K562 (cell line): Measurements from ENCODE around the gene HOXD9. TPM values are rescaled to one million over a fixed set of nuclear protein-coding genes. Genes with fewer than 3 reads are reported as not detected.

Source experiments
- ATAC-seq: fragments of 200-7000 bp; cut with Tn5 transposase; 3 replicates; pipeline ENCODE4 v1.9.1; 2020; ENCODE audit warnings: moderate library complexity
- BruUV-seq: library from RNA; stranded (reverse); fragments of 400-500 nt; replicated peaks from 2 replicates; lab custom pipeline; 2021; lab: Mats Ljungman, UMichigan
- CTCF ChIA-PET: fragments of 300-600 bp; formaldehyde crosslinking; extraction: SDS; loops from one replicate; lab custom pipeline; 2021; ENCODE audit warnings: low intra/inter-chr PET ratio; lab: Yijun Ruan, JAX
- POLR2A ChIA-PET: fragments of 300-600, 350-650 bp; sonication (Branson Sonifier 250); formaldehyde crosslinking; extraction: SDS; loops from one replicate; lab custom pipeline; 2021; ENCODE audit warnings: antibody characterized with exemption, inconsistent platforms; lab: Yijun Ruan, JAX
- DNase-seq, 4 experiments: peaks; one replicate each; pipeline versions ENCODE4 v3.0.0 to v3.0.0-alpha.2; 2011 to 2018; ENCODE audit warnings: low spot score in 3 of 4, mixed read lengths in 3 of 4; ENCODE audit errors: extremely low read depth in 1 of 4
- FAIRE-seq: peaks from 2 replicates; lab custom pipeline; 2011; peaks lifted over from hg19 to GRCh38; lab: Jason Lieb, UNC
- H2AFZ ChIP-seq: 2 replicates; pipeline ENCODE4 v1.6.0; 2011; ENCODE audit warnings: low read depth, low read length, control low read depth, inconsistent platforms
- H3K27ac ChIP-seq: fragments of 200-600 bp; 3 replicates; pipeline ENCODE4 v1.8.0; 2011; ENCODE audit warnings: low read depth, mild to moderate bottlenecking, control low read depth, inconsistent platforms, low read length, moderate library complexity, mixed read lengths; ENCODE audit errors: extremely low read depth
- H3K27me3 ChIP-seq, 2 experiments: fragments of 300-600 bp in 1 of 2; 2 replicates in 1 of 2; 3 replicates in 1 of 2; pipeline versions ENCODE4 v1.6.0 to v1.8.0; 2011; ENCODE audit warnings: inconsistent platforms in 2 of 2, low read length in 2 of 2, mild to moderate bottlenecking in 1 of 2, mixed read lengths in 1 of 2, moderate library complexity in 1 of 2; ENCODE audit not compliant: control insufficient read depth in 2 of 2, insufficient read depth in 2 of 2
- H3K36me3 ChIP-seq: fragments of 300-600 bp; 3 replicates; pipeline ENCODE4 v1.8.0; 2011; ENCODE audit warnings: mild to moderate bottlenecking, low read length, inconsistent platforms; ENCODE audit not compliant: control insufficient read depth, insufficient read depth
- H3K4me1 ChIP-seq, 2 experiments: fragments of 200-600 bp in 1 of 2; replicated peaks in 1 of 2; 2 replicates in 1 of 2; 3 replicates in 1 of 2; pipeline versions ENCODE4 v1.5.1 to v1.8.0; 2011; ENCODE audit warnings: inconsistent platforms in 2 of 2, low read length in 2 of 2, mild to moderate bottlenecking in 1 of 2, mixed read lengths in 1 of 2, moderate library complexity in 1 of 2; ENCODE audit not compliant: control insufficient read depth in 2 of 2, insufficient read depth in 2 of 2
- H3K4me2 ChIP-seq: 2 replicates; pipeline ENCODE4 v1.6.1; 2011; ENCODE audit warnings: low read length, control low read depth, inconsistent platforms, mixed read lengths; ENCODE audit not compliant: insufficient read depth
- H3K4me3 ChIP-seq: fragments of 200-600 bp; sonication (generic), shearing (Covaris generic); 2 replicates; pipeline ENCODE4 v1.5.1; 2016; ENCODE audit warnings: control low read depth, inconsistent platforms
- H3K79me2 ChIP-seq: fragments of 200-600 bp; 3 replicates; pipeline ENCODE4 v1.8.0; 2011; ENCODE audit warnings: low read length, inconsistent platforms; ENCODE audit not compliant: control insufficient read depth, insufficient read depth
- H3K9ac ChIP-seq, 2 experiments: 2 replicates each; pipeline versions ENCODE4 v1.6.0 to v1.6.1; 2011; ENCODE audit warnings: low read depth in 2 of 2, low read length in 2 of 2, control low read depth in 1 of 2, inconsistent platforms in 1 of 2, mild to moderate bottlenecking in 1 of 2, mixed read lengths in 1 of 2; ENCODE audit not compliant: insufficient read depth in 1 of 2
- H3K9me1 ChIP-seq: one replicate; pipeline ENCODE4 v1.6.0; 2011; ENCODE audit warnings: inconsistent platforms, mild to moderate bottlenecking, low read length, moderate library complexity; ENCODE audit not compliant: control insufficient read depth, insufficient read depth
- H3K9me3 ChIP-seq: replicated peaks from 2 replicates; pipeline ENCODE4 v1.5.1; 2011; ENCODE audit warnings: low read depth, low read length, inconsistent platforms; ENCODE audit not compliant: control insufficient read depth, insufficient read depth
- H4K20me1 ChIP-seq: replicated peaks from 2 replicates; pipeline ENCODE4 v1.6.1; 2011; ENCODE audit warnings: low read length, inconsistent platforms, mixed read lengths; ENCODE audit not compliant: control insufficient read depth, insufficient read depth
- BMI1 ChIP-seq: fragments of 150-350 bp; IDR thresholded peaks from 2 replicates; pipeline ENCODE4 v1.6.1; 2014; ENCODE audit warnings: low read length
- CBX2 ChIP-seq: fragments of 200-600 bp; sonication (generic); IDR thresholded peaks from one replicate; pipeline ENCODE4 v1.6.1; 2012; ENCODE audit warnings: mild to moderate bottlenecking, low read length, inconsistent platforms; ENCODE audit not compliant: insufficient read depth, poor library complexity, severe bottlenecking
- CBX8 ChIP-seq: fragments of 200-600 bp; sonication (generic); IDR thresholded peaks from 2 replicates; pipeline ENCODE4 v1.6.1; 2012; ENCODE audit warnings: borderline replicate concordance, mixed run types, low read depth, mild to moderate bottlenecking, moderate library complexity, mixed read lengths, low read length, control low read depth, inconsistent platforms; ENCODE audit not compliant: poor library complexity, severe bottlenecking; ENCODE audit errors: extremely low read depth
- PRDM10 ChIP-seq: fragments of 450-650 bp; IDR thresholded peaks from 2 replicates; pipeline ENCODE4 v1.6.1; 2018; ENCODE audit not compliant: partially characterized antibody
- RNF2 ChIP-seq: sonication (generic); IDR thresholded peaks from 2 replicates; pipeline ENCODE4 v1.6.1; 2016
- RREB1 ChIP-seq: fragments of 250-450 bp; sonication (Bioruptor Pico); IDR thresholded peaks from 2 replicates; pipeline ENCODE4 v1.4.0; 2020
- ZNF512 ChIP-seq: IDR thresholded peaks from 2 replicates; pipeline ENCODE4 v1.6.1; 2016; ENCODE audit warnings: missing genetic modification characterization, missing compliant biosample characterization
- ZNF785 ChIP-seq: fragments of 250-450 bp; sonication (Bioruptor Pico); IDR thresholded peaks from 2 replicates; pipeline ENCODE4 v1.4.0; 2020; ENCODE audit warnings: mild to moderate bottlenecking
- WGBS: fragments of 100-300 bp; shearing (Covaris generic); methylation state at CpG from one replicate; pipeline ENCODE4 v1.1.6; 2016; ENCODE audit warnings: low coverage, mixed read lengths; ENCODE audit not compliant: insufficient coverage; ENCODE audit errors: missing lambda C conversion rate; 5-methylcytosine and 5-hydroxymethylcytosine counted together
- in situ Hi-C: fragments of 300-500 bp; cut with MboI; formaldehyde crosslinking; loops from 4 replicates; pipeline ENCODE4 v1.15.0; 2018; ENCODE audit warnings: inconsistent platforms, mixed read lengths
- intact Hi-C: fragments of 100-400 bp; cut with micrococcal nuclease; formaldehyde crosslinking; loops from 2 replicates; pipeline ENCODE4 v1.14.2; 2022
- polyA plus RNA-seq, 8 experiments: library from polyadenylated mRNA; depleted of rRNA in 4 of 8; stranded (reverse) in 5 of 8; unstranded in 3 of 8; fragments of >200 nt; fragmentation: Nextera tagmentation in 2 of 8; fragmentation: Illumina TruSeq in 1 of 8; extraction: Ambion mirVana in 2 of 8; extraction: Trizol in 1 of 8; gene quantifications; 2 replicates each; pipeline versions ENCODE4 v1.2.1 to v1.2.3, GENCODE V29; 2011 to 2014; ENCODE audit warnings: inconsistent platforms in 1 of 8, missing spikeins in 1 of 8
- total RNA-seq, 7 experiments: library from RNA; depleted of rRNA in 6 of 7; stranded (reverse); fragments of >200 nt in 6 of 7; fragmentation: Illumina TruSeq in 2 of 7; extraction: Trizol in 2 of 7; gene quantifications; 2 replicates each; pipeline versions ENCODE4 v1.2.1 to v1.2.3, GENCODE V29; 2011 to 2021; ENCODE audit warnings: low replicate concordance in 1 of 7

Gene HOXD9
- total and polyA plus RNA-seq, 9 of the 15 experiments (the other 6 are each of a cell fraction or from before 2014, with no cell fraction given) = not detected

GRCh38 chr2:176130957-176131847, 8.7 kb downstream of the HOXD9 start:
- no peaks in the 10 kb centered on the region for H3K9me3 ChIP-seq
- no peaks in the 10 kb centered on the region for H3K36me3 ChIP-seq
- no peaks in the 10 kb centered on the region for H3K9me1 ChIP-seq
- no peak overlapping the region for H3K4me3 ChIP-seq
- peak overlapping the region; percentile 28; the same call in 1 of the 2 replicates for H2AFZ ChIP-seq
- H3K27ac ChIP-seq = no peak overlapping the region
- WGBS = 6% methylated on average over 14 of the region's 15 CpGs
- no peak overlapping the region for H3K9ac ChIP-seq
- FAIRE-seq (no peak), DNase-seq (no peak), ATAC-seq (no peak)
- H3K79me2 ChIP-seq = no peaks in the 10 kb centered on the region
- CTCF ChIA-PET = no interaction called here
- H3K4me1 ChIP-seq = peaks cover 0 to 21% of the 10 kb centered on the region in 2 experiments; a peak in 2 of 5 replicates
- in situ Hi-C loops = loop anchor here (25.0 kb wide), 2 partner anchors 681 to 1631 kb away; no protein-coding TSS in a partner anchor
- BruUV-seq = no TSS peak
- 0 out of 2 replicates have a peak, but pooled peaks cover 5% of the 10 kb centered on the region for H4K20me1 ChIP-seq
- intact Hi-C loops = no loop called here
- peak overlapping the region; percentile 16; the same call in 1 of the 2 replicates for H3K4me2 ChIP-seq
- H3K27me3 ChIP-seq = peaks cover 46 to 67% of the 10 kb centered on the region in 2 experiments
- POLR2A ChIA-PET = interaction anchor here (0.9 to 1.7 kb wide), 2 partner anchors 316 to 486 kb away, joined by 3 read pairs; no protein-coding TSS in a partner anchor
- TF ChIP-seq CBX2 = peak; percentile 99
- peak; percentile 48; the same call in 1 of the 2 replicates for TF ChIP-seq ZNF512
- peak; percentile 85 for TF ChIP-seq CBX8
- no peak for TF ChIP-seq ZNF785 (CRISPR knock-in tag)
- TF ChIP-seq BMI1 = peak; percentile 34
- TF ChIP-seq RREB1 (CRISPR knock-in tag) = no peak
- TF ChIP-seq RNF2 = peak; percentile 58; the same call in 1 of the 2 replicates
- TF ChIP-seq PRDM10 = peak; percentile 54
